GM19395 (cell line): ENCODE data around the gene HOXB4.
A peak's percentile ranks its signal among the peaks of the same experiment; 100 is the strongest.

Experiments used
- ATAC-seq: cut with Tn5 transposase; IDR thresholded peaks from one replicate; pipeline ENCODE4 v1.9.1; 2021; ENCODE audit warnings: mild to moderate bottlenecking, moderate library complexity; ENCODE audit not compliant: unreplicated experiment

HOXB4 gene

DNA sequence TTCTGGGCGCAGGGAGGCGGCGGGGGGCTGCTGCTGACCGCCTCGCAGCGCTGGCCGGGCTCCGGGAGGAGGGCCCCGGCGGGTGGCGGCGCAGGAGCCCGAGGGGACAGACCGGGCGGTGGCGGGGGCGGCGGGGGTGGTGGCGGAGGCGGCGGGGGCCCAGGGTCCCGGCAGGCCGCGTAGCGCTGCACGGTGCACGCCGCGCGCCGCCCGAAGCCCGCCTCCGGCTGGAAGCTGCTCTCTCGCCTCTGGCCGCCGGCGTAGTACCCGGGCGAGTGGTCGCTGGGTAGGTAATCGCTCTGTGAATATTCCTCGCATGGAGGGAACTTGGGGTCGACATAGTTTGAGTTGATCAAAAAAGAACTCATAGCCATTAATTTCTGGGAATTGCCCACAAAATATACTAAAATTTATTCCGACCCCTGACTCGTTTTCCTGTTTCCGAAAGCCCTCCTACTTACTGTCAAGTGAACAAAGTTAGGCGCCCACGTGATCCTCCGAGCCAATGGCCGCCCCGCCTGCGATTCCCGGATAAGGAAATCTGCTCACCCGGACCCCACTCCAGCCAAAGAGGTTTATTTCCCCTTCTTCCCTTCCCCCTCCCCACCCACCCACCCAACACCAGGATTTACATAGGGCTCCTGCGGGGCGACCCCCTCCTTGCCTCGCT lies at the start of gene HOXB4:
HOXB4 (minus strand) TSS at position 405 of the 670 bp plus-strand sequence; CDS start at position 374, 31 bp downstream.
- peak; percentile 63 for ATAC-seq

DNA sequence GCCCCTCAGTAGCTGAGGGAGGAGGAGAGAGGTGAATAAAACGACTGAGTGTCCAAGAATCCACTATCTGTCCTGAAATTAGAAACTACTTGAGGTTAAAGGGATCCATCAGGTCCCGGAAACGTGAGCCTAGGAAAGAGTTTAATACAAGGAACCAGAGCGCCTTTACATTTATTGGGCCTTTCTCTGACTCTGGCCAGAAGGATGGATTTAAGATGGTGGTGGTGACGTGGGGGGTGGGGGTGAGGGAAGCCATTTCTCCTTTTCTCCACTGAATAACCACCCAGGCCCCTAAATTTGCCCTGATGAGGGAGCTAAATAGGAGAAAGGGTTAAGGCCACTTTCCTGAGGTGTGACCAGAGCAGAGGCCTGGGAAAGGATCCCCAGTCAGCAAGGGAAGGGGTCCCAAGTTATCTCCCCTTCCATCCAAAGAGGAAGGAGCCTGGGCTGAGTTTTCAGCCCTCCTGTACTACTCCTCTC lies 49.0 kb upstream of the HOXB4 start:
- no peak for ATAC-seq

GRCh38 chr17:48626245-48627117 lies 48.3 kb upstream of the HOXB4 start, which contains the start of gene HOXB9:
Gene HOXB9 (minus strand): TSS chr17:48626358. CDS start chr17:48626269, 89 bp downstream.
- no peak for ATAC-seq

DNA sequence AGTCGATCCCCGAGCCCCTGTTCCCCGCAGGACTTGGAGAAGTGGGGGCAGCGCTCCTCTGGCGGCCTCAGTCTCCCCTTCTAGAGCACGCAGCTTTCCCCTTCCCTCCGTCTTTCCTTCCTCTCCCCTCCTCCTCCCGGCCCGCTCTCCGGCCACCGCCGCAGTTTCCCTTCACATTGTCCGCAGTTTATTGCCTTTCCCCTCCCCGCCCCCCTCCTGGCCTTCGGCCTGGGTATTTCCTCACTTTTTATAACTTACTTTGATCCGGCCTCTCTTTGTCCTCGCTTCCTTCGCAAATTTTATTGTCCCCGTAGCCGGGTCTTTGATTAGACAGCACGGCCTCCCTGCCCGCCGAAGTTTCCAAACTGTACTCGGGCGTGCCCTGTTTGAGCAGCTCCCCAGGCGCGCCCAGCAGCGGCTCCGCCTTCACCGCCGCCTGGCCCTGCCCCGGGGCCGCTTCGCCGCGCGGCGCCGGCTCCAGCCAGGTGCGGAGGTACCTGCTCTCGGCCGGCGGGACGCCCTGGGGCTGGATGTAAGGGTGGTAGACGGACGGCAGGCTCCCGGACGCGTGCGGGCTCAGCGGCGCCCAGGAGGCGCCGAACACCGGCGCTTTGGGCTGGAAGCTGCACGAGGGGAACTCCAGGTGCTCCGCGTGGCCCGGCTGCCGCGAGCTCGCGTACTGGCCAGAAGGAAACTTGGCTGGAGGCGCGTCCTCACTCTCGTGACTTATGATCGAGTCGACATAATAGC lies 47.5 kb upstream of the HOXB4 start:
- no peak for ATAC-seq

DNA sequence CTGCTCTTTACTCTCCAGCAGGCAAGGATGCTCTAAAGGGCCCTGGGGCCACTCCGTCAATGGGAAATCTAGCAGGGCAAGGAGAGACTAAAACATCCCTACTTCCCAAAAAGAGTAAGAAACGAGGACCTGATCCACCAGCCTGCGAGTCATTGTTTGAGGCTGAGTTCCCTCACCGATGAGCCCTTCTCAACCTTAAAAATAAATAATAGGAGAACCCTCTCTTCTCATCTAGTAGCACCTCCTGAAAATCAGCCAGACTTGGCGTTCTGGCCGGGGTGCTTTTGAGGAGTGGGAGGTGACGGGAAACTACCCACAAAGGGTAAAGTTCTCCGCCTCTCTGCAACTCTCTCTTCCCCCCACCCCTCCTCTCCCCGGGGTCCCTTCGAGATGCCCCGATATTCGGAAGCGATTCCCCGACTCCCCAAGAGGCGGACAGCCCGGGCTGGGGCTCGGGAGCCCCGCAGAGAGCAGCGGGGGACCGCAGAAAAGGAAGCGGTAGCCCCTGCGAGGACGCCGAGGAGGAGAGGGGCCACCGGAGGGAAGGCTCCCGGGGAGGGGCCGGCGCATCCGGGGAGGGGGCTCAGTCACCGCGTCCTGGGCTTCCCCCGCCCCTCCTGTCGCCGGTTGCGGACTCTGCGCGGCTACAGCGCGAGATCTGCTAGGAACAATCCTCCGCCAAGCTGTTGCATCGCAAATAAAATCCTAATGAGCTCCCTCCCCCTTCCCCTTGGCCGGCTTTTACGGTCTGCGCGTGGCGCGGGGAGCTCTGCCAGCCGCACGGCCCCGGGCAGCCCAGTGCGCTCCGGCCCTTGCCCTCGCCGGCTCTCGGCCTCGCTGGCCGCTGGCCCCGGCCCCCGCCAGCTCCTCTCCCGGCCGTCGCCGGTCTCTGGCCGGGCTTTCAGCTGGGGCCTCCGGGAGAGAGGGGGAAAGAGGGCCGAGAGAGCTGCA lies 46.7 kb upstream of the HOXB4 start:
- ATAC-seq = no peak

GRCh38 chr17:48624118-48624517 lies 46.0 kb upstream of the HOXB4 start:
- no peak for ATAC-seq

DNA sequence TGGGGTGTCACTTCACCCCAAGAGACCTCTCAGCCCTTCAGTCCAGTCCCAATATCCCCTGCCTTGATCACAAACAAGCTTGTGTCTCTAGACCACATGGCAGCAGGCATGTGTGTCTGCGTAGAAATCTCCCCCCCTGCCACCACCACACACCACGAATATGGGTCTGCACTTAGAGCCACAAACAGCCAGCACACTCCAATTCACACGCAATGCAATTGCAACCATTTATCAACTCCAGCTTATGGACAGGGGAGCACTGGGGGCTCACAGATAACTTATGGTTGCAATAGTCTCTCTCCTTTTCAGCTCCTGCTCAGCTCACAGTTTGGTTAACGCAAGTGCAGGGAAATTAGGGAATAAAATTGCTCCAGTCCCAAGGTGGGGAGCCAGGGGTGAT lies 45.4 kb upstream of the HOXB4 start:
- ATAC-seq = no peak

- no peak for ATAC-seq
These were observed 44.7 kb upstream of the HOXB4 start for GRCh38 chr17:48622857-48623256.

- no peak for ATAC-seq
These were observed 43.6 kb upstream of the HOXB4 start for GRCh38 chr17:48621410-48622392.

- ATAC-seq = no peak
These were observed 42.5 kb upstream of the HOXB4 start for GRCh38 chr17:48620461-48621139.

DNA sequence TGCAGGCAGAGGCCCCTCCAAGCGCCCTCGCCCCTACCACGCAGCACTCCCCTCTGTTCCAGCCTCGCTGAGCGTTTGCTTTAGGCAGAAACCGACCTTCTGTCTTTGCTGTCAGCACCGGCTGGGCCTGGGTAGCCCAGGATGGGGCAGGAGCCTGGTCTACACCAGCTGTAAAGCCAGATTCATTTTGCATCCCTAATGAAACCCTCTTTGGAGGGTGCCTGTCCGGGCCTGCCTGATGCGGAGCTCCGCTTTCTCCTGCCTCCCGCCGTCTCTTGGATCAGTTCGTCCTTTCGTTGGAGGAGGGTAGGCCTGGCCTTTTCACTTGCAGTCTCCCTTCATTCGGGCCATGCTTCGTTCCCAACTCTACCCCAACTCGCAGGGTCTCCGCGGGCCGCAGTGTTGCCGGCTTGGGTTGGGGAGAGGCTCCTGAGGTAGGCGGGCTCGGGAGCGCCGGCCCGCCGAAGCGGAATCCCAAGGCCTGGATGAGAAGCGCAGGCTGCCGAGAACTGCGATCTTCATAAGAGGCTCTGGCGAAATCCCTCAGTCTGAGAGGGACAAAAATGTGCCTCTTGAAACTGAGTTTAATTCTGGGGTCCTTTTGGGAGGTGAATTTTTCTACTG lies 41.8 kb upstream of the HOXB4 start:
- no peak for ATAC-seq

DNA sequence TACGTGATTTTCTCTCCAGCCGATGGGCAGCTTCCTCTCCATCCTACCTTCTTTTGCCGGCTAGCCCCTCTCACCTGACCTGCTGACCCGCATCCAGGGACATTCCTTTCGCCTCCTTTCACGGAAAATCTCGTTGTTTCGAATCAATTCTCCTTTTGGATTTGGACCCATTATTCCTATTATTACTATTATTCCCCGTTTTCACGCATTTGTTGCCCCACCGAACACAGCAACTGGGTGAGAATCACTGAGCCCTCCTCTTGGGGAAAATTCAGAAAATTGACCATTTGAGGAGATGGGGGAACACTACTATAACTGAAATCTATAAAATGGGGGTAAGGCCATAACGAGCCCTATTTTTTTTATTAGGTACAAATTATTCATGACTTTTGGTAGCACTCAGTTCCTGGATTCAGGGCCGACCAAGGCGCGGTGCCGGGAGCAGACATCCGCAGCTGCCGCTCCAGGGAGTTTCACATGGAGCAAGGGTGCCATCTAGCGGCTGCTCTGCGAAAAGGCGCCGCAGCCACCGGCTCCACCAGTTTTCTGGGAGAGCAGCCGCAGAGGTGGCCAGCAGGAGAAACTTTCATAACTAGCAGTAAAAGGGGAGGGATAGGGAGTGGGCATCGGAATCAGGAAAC lies 40.2 kb upstream of the HOXB4 start:
- no peak for ATAC-seq

GRCh38 chr17:48617471-48618255 lies 39.5 kb upstream of the HOXB4 start:
- no peak for ATAC-seq

- ATAC-seq = no peak
These were observed 38.7 kb upstream of the HOXB4 start for GRCh38 chr17:48616717-48617470.

- ATAC-seq = no peak
These were observed 38.0 kb upstream of the HOXB4 start for GRCh38 chr17:48615963-48616716.
